Measurements from ENCODE around the gene TMEM164.

TMEM164 gene

DNA sequence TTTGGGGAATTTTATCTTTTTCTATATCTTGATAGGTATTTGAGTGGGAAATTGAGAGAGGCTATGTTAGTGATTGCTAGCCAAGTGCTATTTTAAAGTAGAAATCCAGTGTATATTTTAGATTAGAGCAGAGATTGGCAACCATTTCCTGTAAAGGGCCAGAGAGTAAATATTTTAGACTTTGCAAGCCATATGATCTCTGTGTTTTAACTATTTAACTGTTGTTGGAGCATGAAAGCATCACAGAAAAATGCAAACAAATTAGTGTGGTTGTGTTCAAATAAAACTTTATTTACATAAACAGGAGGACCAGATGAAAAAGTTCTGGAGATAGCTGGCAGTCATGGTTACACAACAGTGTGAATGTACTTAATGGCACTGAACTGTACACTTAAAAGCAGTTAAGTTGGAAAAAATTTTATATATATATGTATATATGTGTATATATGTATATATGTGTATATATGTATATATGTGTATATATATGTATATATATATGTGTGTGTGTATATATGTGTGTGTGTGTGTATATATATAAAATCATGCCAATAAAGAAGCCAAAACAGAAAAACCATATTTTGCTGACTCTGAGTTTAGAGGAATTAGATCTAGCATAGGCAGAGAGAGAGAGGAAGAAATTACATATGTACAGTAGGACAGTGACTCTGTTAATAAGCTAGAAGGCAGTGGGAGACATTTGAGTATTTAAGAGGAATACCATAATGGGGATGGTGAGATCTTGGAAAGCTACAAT lies 83.4 kb downstream of the TMEM164 start:
- DNase-seq: no peak

DNA sequence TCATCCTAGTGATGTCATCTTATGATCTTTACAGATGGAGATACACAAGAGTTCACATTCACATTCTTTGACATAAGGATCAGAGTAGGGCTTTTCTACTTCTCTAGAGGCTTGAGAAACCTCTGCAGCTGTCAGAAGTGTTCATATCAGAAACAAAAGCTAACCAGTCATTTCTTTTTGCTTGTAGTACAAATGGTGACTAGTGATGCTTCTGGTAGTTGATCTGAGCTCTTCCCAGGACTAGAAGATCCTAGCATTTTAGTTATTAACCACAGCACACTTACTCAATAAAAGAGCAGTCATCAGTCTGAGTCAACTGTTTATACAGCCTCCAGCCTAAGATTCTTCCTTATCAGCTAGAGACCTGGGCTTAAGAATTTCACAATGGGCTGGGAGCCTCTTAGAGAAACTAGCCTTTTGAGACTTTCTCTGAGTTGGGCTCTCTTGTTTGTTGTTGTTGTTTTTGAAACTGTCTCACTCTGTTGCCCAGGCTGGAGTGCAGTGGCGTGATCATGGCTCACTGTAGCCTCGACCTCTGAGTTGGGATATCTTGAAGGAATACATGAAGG lies 84.1 kb downstream of the TMEM164 start:
- DNase-seq: no peak

DNA sequence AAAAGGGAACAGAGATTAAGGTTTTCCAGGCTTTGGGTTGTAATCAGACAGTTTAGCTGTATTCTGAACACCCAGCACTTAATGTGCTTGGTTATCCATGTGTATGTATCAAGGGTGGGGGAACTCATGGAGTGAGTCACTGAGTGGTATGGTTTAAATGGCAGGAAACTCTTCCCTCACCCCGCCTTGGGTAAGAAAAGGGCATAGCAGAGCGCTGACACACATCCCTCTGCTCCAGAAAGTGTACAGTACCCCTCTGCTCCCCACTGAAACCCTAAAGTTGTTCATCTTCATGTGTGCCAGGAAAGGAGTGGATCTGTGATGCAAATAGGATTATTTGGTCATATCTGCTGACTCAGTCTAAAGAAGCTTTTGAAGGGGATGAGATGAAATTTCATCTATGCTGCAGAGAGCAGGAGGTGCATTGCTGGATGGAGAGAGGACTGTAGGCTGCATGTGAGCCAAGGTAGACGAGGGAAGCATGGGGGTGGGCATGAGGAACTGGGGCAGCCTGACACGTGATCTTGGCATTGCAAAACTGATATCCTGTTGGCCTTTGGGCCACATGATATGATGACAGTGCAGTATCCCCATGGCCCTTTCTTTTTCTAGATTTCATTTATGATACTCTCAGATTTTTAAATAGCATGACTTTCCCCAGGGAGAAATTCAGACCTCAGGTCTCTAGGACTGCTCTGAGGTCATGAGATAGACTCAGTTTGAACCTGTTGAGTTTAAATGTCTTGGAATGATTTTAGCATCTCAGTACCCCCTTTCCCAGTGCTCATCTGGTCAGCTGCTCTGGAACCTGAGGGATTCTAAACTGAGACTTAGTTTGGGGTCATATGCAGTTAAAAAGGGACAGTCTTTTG lies 84.8 kb downstream of the TMEM164 start:
- DNase-seq: no peak

GRCh38 chrX:110089656-110090403 lies 86.9 kb downstream of the TMEM164 start:
- DNase-seq: no peak

GRCh38 chrX:110097920-110098319 lies 95.0 kb downstream of the TMEM164 start:
- DNase-seq: no peak

GRCh38 chrX:110103344-110103743 lies 100.4 kb downstream of the TMEM164 start:
- no peak for DNase-seq

DNA sequence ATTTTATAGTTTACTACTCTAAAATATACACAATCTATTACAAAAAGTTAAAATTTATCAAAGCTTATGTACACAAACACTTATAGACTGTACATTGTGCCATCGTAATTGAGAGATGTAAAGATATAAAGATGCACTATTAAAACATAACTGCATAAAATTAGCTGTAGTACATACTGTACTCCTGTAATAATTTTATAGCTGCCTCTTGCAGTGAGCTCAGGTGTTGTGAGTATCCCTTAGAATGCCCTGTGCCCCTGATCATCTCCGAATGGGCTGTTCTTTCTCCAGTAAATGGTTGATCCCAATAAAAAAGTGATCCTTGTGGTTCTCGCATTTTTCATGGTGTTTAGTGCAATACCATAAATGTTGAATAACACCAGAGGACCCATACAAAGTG lies 101.2 kb downstream of the TMEM164 start:
- no peak for DNase-seq

- DNase-seq: no peak
Observed at GRCh38 chrX:110108381-110108821, 105.5 kb downstream of the TMEM164 start.

GRCh38 chrX:110114260-110114776 lies 111.4 kb downstream of the TMEM164 start:
- no peak for DNase-seq

DNA sequence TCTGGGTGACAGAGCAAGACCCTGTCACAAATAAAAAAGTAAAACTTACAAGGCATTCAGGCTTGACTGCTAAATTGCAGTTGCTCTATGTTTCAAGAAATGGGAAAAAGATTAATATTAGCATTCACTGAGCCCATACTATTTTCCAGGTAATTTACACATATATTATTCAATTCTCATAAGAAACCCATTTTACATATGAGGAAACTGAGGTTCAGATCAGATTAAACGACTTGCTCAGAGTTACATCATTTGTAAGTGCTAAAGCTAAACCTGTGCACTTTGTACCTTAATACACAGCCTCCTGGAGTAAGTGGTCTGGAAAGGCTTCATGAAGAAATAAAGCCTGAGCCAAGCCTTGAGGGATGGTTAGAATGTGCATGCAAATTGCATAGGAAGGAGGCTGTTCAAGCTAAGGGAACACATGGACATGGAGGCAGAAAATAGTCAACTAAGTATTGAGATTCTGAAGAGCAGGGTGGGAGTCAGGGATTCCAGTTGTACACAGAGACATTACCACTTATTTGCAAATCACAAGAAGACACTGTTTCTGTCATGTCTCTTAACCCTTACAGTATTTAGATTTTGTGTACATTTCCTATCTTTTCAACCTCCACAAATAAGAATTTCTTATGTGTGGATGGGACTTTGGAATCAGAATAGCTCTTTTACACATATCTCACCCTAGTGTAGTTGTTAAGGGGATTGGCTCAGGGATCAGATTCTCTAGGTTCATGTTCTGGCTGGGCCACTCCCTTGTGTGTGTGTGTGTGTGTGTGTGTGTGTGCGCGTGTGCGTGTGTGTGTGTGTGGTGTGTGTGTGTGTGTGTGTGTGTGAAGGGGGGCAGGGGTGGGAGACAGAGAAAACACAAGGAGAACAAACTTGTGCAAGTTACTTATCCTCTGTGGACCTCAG lies 113.4 kb downstream of the TMEM164 start:
- DNase-seq: no peak

DNA sequence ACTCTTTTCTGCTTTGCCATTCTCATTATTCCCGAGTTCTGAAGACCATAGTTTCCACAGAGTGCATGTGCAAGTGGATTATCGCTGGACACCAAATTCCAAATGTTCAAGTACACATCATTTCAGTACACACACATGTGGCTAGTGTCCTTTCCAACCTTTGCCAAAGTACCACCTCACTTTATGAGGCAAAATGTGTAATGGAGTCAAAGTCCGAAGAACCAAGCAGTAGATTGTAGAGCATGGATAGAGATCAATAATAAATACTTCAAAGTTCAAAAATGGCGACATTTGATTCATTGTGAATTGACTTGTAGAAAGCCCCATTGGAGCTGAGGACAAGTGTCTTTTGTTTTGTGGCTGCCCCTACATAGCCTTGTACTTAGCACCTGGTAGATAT lies 115.6 kb downstream of the TMEM164 start:
- no peak for DNase-seq

- DNase-seq: no peak
Observed at GRCh38 chrX:110119480-110119879, 116.6 kb downstream of the TMEM164 start.

- DNase-seq: no peak
Observed at GRCh38 chrX:110120025-110120424, 117.1 kb downstream of the TMEM164 start.

GRCh38 chrX:110123331-110123782 lies 120.4 kb downstream of the TMEM164 start:
- DNase-seq: no peak

DNA sequence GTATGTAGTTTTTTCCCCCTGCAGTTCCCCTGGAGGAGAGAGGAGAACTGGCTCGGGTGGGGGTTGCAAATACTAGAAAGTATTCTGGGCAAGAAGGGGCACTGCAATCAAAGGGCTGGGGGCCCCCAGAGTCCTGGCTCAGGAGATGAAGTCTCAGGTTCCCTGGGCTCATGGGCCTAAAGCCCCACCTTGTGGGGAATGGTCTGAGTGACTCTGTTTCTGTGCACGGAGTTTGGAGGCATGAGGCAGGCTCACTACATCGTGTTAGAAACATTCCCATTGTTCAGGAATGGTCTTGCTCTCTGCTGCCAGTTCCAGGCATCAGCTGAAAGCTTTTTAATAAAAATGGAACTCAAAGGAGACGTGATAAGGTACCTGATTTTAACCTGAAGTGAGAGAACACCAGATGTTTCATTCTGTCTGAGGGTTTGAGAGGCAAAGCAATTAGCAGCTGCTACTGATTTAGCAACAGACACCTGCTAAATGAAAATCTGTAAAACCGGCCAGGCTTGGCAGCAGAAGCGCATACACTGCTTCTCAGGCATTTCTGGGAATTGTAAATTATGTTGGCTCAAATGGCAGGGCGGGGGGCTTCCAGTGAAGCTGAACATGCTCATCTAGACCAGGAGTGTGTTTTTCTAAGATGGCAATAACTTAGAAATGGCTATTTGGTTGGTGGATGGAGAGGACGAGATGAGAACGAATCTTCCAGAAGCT lies 122.7 kb downstream of the TMEM164 start:
- no peak for DNase-seq

DNA sequence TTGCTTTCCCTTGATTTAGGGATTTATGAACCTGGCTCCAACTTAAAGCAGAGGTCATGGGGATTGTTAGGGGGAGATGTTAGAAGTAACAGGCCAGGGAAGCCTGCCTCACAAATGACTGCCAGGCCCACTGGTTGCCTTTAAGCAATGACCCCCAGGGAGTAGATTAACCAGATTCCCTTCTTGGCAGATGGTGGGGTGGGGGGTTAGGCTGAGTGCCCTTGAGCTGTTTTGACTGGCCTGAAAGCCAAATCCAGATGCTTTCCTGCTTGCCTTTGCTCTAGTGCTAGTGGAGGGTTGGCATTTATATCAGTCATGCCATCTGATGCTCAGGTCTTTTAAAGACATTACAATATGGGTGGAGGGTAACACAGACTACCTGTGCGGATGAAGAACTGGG lies 128.1 kb downstream of the TMEM164 start:
- DNase-seq: no peak

GRCh38 chrX:110132450-110133114 lies 129.7 kb downstream of the TMEM164 start:
- DNase-seq: no peak

GRCh38 chrX:110133735-110134370 lies 130.9 kb downstream of the TMEM164 start:
- DNase-seq: no peak

- no peak for DNase-seq
Observed at GRCh38 chrX:110135618-110136017, 132.7 kb downstream of the TMEM164 start.

DNA sequence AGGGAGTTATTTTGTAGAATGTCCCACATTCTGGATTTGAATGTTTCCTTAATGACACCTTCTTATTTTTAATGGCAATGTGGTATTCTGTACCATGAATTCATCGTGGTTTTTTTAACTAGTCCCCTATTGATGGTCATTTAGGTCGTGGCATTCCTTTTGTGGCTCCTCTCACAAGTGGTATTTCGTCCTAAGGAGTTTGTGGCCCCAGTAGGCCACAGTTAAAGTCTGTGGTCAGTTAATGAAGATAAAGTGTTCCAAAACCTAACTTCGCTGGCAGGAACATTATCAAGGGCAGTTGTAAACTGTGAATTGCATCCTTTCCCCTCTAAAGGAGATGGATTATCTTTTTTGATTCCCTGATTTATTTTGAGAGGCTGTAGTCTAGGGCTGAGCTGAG lies 133.2 kb downstream of the TMEM164 start:
- DNase-seq: no peak

Data from activated CD4-positive, CD25-positive, alpha-beta regulatory T cell treated with anti-CD3 and anti-CD28 coated beads, Interleukin-2, amount 50 U/mL, for 72 hours (primary cell).